Fibroblast of pulmonary artery (primary cell): ENCODE measurements around the gene DENND1A.
A peak's percentile ranks its signal among the peaks of the same experiment; 100 is the strongest.
"Not testable (repeated sequence)": the region's sequence is repeated elsewhere in the genome, so short reads cannot be mapped to it uniquely, and the experiment has no call there.

Experiments used
- DNase-seq: peaks from one replicate; pipeline ENCODE4 v3.0.0-alpha.2; 2010; ENCODE audit warnings: low read depth
- H3K4me3 ChIP-seq: replicated peaks from 2 replicates; pipeline ENCODE4 v1.5.1; 2011; ENCODE audit warnings: low read depth, mild to moderate bottlenecking, control low read depth, low read length, moderate library complexity
- CTCF ChIP-seq: IDR thresholded peaks from 2 replicates; pipeline ENCODE4 v1.5.1; 2011; ENCODE audit warnings: mild to moderate bottlenecking, control low read depth, low read length, inconsistent platforms; ENCODE audit errors: missing control alignments

The DENND1A gene

DNA sequence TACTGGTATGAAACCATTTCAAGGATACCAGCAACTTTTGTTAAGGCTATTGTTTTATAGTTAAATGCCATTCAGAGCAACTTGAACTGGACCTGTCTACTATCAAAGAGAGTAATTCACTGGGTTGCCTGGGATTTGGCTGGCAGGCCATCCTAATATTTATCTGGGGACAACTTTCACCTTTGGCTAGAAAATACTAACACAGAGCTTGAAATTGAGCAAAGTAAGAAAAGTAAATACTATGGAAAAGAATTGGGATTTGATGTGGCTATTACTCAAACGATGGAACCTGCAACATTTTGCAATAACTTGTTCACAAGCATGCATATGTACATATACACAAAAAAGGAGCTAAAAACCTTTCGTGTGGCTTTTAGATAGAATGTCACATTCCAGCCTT, 191.3 kb downstream of the DENND1A start:
- TF ChIP-seq CTCF: no peak
- DNase-seq: no peak

DNA sequence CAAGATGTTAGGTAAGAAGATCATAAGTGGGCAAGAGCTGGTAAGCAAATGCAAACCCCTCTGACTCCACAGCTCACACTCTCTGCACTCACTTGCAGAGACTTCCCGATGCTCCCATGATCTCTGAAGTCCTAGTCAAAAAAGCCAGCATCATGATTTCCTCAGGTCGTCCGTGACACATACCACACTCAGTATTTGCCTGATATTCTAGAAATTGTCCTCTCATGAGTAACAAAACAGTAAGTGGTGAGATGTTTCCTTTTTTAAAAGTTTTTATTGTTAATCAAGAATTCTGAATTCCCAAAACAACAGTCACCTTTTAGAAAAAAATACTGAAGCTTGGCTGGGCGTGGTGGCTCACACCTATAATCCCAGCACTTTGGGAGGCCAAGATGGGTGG, 194.6 kb downstream of the DENND1A start:
- DNase-seq: no peak
- no peak overlapping the region for H3K4me3 ChIP-seq
- no peak for TF ChIP-seq CTCF

More for the DNA sequence above, 191.3 kb downstream of the DENND1A start:
- no peak overlapping the region for H3K4me3 ChIP-seq

DNA sequence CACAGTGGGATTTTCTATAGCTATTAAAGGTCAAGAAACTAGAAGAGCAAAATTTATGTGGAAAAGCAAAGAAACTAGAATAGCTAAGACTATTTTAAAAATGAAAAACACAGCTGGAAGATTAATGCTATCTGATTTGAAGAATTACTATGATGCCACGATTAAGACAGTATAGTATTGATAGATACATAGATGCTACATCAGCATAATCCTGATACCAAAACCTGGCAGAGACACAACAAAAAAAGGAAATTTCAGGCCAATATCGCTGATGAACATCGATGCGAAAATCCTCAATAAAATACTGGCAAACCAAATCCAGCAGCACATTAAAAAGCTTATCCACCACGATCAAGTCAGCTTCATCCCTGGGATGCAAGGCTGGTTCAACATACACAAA, 201.4 kb downstream of the DENND1A start:
- not testable (repeated sequence) for H3K4me3 ChIP-seq, DNase-seq

DNA sequence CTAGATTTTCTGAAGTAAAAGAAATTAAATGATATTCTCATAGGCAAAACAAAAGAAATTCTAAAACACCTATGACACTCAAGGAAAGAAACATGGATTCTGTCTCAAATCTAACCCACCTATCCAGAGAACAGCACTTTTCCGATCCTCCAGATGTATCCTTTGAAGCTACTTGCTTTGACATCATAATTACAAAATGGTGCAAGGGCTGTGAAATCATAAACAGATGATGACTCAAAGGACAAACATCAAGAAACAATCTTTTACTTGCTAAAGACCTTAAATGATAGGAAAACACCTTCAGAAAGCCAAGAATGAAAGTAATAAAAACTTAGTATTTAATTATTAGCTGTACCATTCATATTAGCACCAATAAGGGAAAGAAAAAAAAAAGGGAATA, 202.6 kb downstream of the DENND1A start:
- TF ChIP-seq CTCF: no peak
- no peak overlapping the region for H3K4me3 ChIP-seq
- peak; percentile 22 for DNase-seq

GRCh38 chr9:123725389-123725788, 204.5 kb downstream of the DENND1A start:
- no peak overlapping the region for H3K4me3 ChIP-seq
- no peak for DNase-seq
- TF ChIP-seq CTCF: no peak

- peak; percentile 73 for DNase-seq
- TF ChIP-seq CTCF: peak; percentile 34
- H3K4me3 ChIP-seq: no peak overlapping the region
These were observed 205.6 kb downstream of the DENND1A start for GRCh38 chr9:123724211-123724796.

- no peak for DNase-seq
- no peak for TF ChIP-seq CTCF
- H3K4me3 ChIP-seq: no peak overlapping the region
These were observed 206.6 kb downstream of the DENND1A start for GRCh38 chr9:123723135-123723875.
